NCI-H1105 (cell line): Measurements from ENCODE around the gene RTN4.

ENCODE experiments used
- DNase-seq: peaks from one replicate; lab custom pipeline; 2025; lab: John Stamatoyannopoulos, UW

RTN4 gene

DNA sequence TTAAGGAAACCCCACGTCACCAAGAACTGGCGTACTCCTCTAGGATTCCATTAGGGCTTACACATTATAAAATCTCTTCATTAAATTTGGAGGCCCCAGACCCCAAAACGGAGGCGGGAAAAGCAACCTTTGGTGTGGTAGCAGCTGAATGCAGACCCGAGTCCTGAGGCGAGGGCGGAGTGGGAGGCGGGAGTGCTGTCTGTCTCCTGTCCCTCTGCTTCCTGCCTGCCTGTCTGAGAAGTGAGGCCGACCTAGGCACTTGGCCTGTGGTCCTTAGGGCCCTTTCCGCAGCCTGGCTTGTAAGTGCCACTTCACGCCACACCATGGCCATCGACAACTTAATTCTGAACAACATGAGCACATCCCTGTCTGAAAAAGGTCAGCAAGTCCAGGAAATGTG, 102.1 kb downstream of the RTN4 start:
- DNase-seq: no peak

GRCh38 chr2:54947646-54948045, 102.6 kb downstream of the RTN4 start:
- DNase-seq: no peak

GRCh38 chr2:54947136-54947535, 103.1 kb downstream of the RTN4 start:
- no peak for DNase-seq

DNA sequence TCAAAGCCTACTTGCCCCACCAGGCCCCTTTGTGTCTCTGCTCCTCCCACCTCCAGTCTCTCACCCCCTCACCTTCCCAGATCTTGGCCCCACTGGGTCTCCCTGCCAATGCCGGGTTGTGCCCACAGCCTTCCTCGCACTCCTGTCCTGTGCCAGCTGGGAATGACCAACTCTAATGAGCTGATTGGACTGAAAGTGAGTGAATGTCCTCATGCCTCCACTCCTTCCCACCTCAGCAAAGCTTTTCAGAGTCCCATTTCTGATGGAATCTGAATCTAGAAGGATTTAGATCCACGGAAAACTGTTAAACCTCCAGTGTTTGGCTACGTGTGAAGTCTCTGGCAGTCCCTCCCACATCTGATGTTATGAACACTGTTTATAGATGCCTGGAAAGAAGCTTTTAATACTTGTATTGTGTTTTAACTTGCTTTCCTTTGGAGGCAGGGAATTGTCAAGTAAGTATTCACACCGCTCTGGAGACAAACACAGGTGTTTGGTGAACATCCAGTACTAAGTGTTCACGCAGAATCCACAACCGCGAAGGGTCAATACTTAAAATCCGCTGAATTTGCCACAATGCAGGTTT, 103.9 kb downstream of the RTN4 start:
- no peak for DNase-seq

- DNase-seq: no peak
Observed at GRCh38 chr2:54945391-54946219, 104.6 kb downstream of the RTN4 start.

GRCh38 chr2:54944724-54945326, 105.4 kb downstream of the RTN4 start:
- no peak for DNase-seq

- no peak for DNase-seq
Observed at GRCh38 chr2:54942373-54942772, 107.9 kb downstream of the RTN4 start.

GRCh38 chr2:54941248-54941984, 108.8 kb downstream of the RTN4 start:
- DNase-seq: no peak

- no peak for DNase-seq
Observed at GRCh38 chr2:54940723-54941122, 109.5 kb downstream of the RTN4 start.

DNA sequence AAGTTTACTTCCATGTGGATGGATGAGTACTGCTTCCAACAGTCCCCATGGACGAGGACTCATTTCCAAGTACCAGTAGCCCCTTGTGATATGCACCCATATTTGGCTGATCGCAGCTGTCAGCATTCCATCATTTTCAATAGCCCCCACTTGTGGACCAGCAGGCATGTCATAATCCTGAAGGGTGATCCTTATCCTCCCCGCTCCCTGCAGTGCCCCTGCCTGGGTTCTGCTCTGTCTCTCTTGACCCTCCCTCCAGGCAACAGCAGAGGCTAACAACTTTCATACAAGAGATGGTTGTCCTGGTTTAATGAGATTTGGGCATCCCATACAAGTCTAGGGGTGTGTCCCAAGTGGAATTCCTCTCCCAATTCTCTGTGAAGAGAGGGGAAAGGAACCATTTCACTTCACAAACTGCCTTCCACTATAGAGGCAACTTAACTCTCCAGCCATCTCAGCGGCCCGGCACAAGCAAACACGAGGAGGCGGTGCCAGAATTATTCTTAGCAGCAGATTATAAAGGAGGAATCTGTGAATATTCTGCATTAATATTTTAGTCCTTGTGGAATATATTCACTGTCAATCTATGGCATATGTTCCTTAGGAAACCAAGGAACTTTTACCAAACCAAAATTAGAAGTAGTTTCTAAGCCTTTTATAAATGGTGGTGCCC, 110.7 kb downstream of the RTN4 start:
- no peak for DNase-seq

DNA sequence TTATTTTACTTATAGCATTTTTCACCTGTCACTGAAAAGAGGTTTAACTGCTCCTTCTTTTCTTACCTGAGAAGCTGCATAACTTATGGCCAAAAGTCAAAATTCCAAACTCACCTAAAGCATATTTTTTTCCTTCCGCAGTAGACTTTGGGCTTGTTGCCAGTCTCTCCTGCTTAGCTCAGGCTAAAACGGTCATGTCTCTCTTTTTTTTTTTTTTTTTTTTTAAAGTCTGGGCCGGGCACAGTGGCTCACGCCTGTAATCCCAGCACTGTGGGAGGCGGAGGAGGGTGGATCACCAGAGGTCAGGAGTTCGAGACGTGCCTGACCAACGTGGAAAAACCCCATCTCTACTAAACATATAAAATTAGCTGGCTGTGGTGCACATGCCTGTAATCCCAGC, 113.5 kb downstream of the RTN4 start:
- peak; percentile 65 for DNase-seq

- DNase-seq: no peak
Observed at GRCh38 chr2:54935389-54935788, 114.9 kb downstream of the RTN4 start.

GRCh38 chr2:54931473-54931872, 118.8 kb downstream of the RTN4 start:
- no peak for DNase-seq

- DNase-seq: no peak
Observed at GRCh38 chr2:54928719-54929118, 121.5 kb downstream of the RTN4 start.

DNA sequence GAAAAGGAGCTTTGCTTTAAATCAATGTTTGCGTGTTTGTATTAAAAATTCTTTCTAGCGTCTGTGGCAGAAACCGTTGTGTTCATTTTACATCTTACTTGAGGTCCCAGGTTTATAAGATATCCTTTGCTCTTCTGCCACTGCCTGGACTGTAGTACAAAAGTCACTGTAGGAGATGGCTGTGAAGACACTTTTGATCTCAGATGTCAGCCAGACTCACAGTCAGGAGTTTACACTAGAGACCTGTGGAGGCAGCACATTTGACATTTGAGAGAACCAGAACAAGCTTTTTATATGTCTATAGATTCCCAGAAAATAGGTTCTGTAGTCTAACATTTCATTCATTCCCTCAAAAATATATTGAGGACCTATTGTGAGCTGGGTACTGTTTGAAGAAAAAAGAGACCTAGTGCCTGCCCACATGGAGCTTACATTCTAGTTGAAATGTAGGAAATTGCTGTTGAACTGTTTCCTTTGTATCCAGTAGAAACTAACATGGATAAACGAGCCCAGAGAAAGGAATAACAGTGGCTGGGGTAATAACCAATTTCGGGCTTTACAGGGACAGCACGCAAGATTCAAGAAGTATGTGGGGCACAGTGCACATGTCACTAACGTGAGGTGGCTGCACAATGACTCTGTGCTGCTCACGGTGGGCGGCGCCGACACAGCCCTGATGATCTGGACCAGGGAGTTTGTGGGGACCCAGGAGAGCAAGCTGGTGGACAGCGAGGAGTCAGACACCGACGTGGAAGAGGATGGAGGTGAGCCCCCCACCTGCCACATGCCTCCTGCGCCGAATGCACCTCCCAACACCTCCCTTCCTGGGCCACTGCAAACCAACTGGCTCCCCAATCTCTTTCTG, 122.3 kb downstream of the RTN4 start:
- no peak for DNase-seq

DNA sequence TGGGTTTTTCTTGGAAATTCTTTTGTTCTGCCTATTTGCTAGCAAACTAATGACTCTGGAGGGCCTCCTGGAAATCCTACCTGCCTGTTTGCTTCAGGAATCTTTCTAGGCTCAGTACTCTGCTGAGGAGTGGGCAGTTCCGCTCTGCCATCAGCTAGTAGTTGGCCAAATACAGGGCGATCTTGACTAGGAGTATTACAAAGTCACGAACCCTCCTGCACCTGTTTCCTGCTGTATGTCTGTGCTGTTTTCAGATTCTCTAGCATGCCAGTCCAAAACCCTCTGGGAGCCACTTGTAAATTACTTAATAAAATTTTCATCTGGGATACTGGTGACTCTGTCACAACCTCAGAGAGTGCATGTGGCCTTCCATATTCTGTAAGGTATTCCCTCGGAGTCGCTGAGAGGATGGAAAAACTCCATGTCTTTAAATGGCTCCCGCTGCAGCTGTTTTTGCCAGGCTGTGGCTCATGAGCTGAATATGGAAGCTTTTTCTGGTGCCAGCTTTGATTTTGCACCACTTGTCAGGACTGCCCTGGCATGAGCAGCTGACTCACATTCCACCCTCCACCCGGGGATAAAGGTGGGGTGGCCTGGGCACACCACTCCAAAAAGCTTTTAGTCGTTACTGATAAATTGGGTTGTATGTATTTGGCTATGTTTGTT, 123.0 kb downstream of the RTN4 start:
- DNase-seq: no peak

DNA sequence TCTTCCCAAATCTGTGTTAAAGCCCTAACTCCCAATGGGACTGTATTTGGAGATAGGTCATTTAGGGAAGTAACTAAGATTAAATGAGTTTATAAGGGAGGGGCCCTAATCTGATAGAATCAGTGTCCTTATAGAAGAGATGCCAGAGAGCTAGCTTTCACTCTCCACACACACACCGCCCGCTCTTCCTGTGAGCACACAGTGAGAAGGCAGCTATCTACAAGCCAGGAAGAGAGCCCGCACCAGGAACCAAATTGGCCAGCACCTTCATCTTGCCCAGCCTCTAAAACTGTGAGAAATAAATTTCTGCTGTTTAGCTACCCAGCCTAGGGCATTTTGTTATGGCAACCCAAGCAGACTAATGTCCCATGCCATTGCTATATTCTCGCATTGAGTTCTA, 125.2 kb downstream of the RTN4 start:
- no peak for DNase-seq

- no peak for DNase-seq
Observed at GRCh38 chr2:54924121-54924520, 126.1 kb downstream of the RTN4 start.
